Cardiac fibroblast (primary cell): ENCODE data around the gene AP3D1.

Experiments
- DNase-seq, 2 donors: peaks; one replicate each; pipeline versions ENCODE4 v3.0.0 to v3.0.0-alpha.2; 2010; ENCODE audit warnings: low read depth in 2 of 2
- H3K4me3 ChIP-seq, 2 donors: replicated peaks in 1 of 2; 1 replicate in 1 of 2; 2 replicates in 1 of 2; pipeline ENCODE4 v1.5.1; 2011; ENCODE audit warnings: low read depth in 2 of 2, low read length in 2 of 2, mild to moderate bottlenecking in 2 of 2, moderate library complexity in 1 of 2
- CTCF ChIP-seq: IDR thresholded peaks from one replicate; pipeline ENCODE4 v1.5.1; 2011; ENCODE audit warnings: low read depth, mild to moderate bottlenecking, low read length, inconsistent platforms

The AP3D1 gene

GRCh38 chr19:2121416-2122051, 29.8 kb downstream of the AP3D1 start:
- DNase-seq = no peak
- H3K4me3 ChIP-seq = no peak overlapping the region
- TF ChIP-seq CTCF = no peak

GRCh38 chr19:2120821-2121220, 30.5 kb downstream of the AP3D1 start:
- no peak for DNase-seq
- TF ChIP-seq CTCF = no peak
- no peak overlapping the region for H3K4me3 ChIP-seq

- no peak for TF ChIP-seq CTCF
- H3K4me3 ChIP-seq = no peak overlapping the region
- no peak for DNase-seq
Measured at GRCh38 chr19:2119921-2120785, 31.2 kb downstream of the AP3D1 start.

GRCh38 chr19:2118438-2118837, 32.9 kb downstream of the AP3D1 start:
- no peak for TF ChIP-seq CTCF
- DNase-seq = no peak

GRCh38 chr19:2117215-2117960, 34.0 kb downstream of the AP3D1 start:
- TF ChIP-seq CTCF = no peak
- DNase-seq = no peak
- H3K4me3 ChIP-seq = no peak overlapping the region

More at GRCh38 chr19:2118438-2118837, 32.9 kb downstream of the AP3D1 start:
- no peak overlapping the region for H3K4me3 ChIP-seq

- TF ChIP-seq CTCF = no peak
- DNase-seq = no peak
- H3K4me3 ChIP-seq = no peak overlapping the region
Measured at GRCh38 chr19:2116507-2116906, 34.9 kb downstream of the AP3D1 start.
